Heart right ventricle (tissue), 16 donors: Measurements from ENCODE around the gene ACTR3. TPM values are rescaled to one million over a fixed set of nuclear protein-coding genes. Genes with fewer than 3 reads are reported as not detected.

Experiments
- ATAC-seq, 8 donors: fragments of 200-7000 bp; cut with Tn5 transposase; one replicate each; pipeline ENCODE4 v1.9.1; 2020; ENCODE audit warnings: mild to moderate bottlenecking in 8 of 8, moderate library complexity in 8 of 8, moderate number of reproducible peaks in 1 of 8
- DNase-seq, 2 donors: peaks; one replicate each; pipeline ENCODE4 v3.0.0-alpha.2; 2020
- H3K27ac ChIP-seq, 10 donors: fragments of 200-600 bp; sonication (generic) in 2 of 10; one replicate each; pipeline versions ENCODE4 v1.5.0 to v1.8.0; 2020 to 2022; ENCODE audit warnings: mild to moderate bottlenecking in 3 of 10
- H3K27me3 ChIP-seq, 7 donors: fragments of 200-600 bp; one replicate each; pipeline ENCODE4 v1.8.0; 2021 to 2022; ENCODE audit warnings: mild to moderate bottlenecking in 2 of 7
- H3K36me3 ChIP-seq, 9 donors: fragments of 200-600 bp; sonication (generic) in 1 of 9; one replicate each; pipeline versions ENCODE4 v1.5.0 to v1.8.0; 2020 to 2022; ENCODE audit warnings: mild to moderate bottlenecking in 2 of 9
- H3K4me1 ChIP-seq, 9 donors: fragments of 200-600 bp; sonication (generic) in 1 of 9; one replicate each; pipeline versions ENCODE4 v1.5.0 to v1.8.0; 2020 to 2022; ENCODE audit warnings: mild to moderate bottlenecking in 4 of 9
- H3K4me3 ChIP-seq, 10 donors: fragments of 200-600 bp; sonication (generic) in 2 of 10; one replicate each; pipeline versions ENCODE4 v1.5.0 to v1.8.0; 2020 to 2022; ENCODE audit warnings: mild to moderate bottlenecking in 7 of 10, moderate library complexity in 2 of 10
- H3K9me3 ChIP-seq, 11 donors: fragments of 200-600 bp in 10 of 11; sonication (generic) in 2 of 11; one replicate each; pipeline versions ENCODE4 v1.5.0 to v1.8.0; 2013 to 2022; ENCODE audit warnings: mild to moderate bottlenecking in 2 of 11, control low read depth in 1 of 11, moderate library complexity in 1 of 11
- CTCF ChIP-seq, 9 donors: fragments of 200-600 bp; sonication (generic) in 2 of 9; IDR thresholded peaks; one replicate each; pipeline versions ENCODE4 v1.5.0 to v1.8.0; 2021 to 2022; ENCODE audit warnings: antibody characterized with exemption in 9 of 9, mild to moderate bottlenecking in 5 of 9, moderate library complexity in 1 of 9
- WGBS, 2 donors: extraction: QIAGEN DNeasy Blood & Tissue Kit; methylation state at CpG; one replicate each; pipeline ENCODE4 v1.1.7; 2013; ENCODE audit warnings: inconsistent platforms in 1 of 2; 5-methylcytosine and 5-hydroxymethylcytosine counted together
- intact Hi-C, 10 donors: fragments of 100-400 bp; cut with DNase I; formaldehyde crosslinking; loops; one replicate each; pipeline versions ENCODE4 v1.11.1 to v1.14.2; 2022
- polyA plus RNA-seq, 2 donors: library from polyadenylated mRNA; stranded (reverse); fragments of 200-250 nt; gene quantifications; one replicate each; pipeline ENCODE4 v1.2.3, GENCODE V29; 2013
- total RNA-seq, 10 donors: library from RNA; stranded (reverse); fragmentation: NEBNext Ultra II Directional in 3 of 10; extraction: Animal tissue kit (Norgen Biotek cat#: 25700) in 3 of 10; gene quantifications; one replicate each; pipeline versions ENCODE4 v1.2.1 to v1.2.4, GENCODE V29; 2021 to 2023
- donor health status: Arrhythmogenic right ventricular cardiomyopathy.
- donor health status: ischemic (EF 13 %, LVEDD 7.1; RV severe dilation, severe dysfunction).
- donor health status: healthy with polysubstance abuse.
- donor health status: DM: no; HTN: yes; CAD: no.
- donor health status: DM: no; HTN: no; CAD: no.
- donor health status: ischemic (EF 25% LVEDD 6.9; RV normal size, moderate dysfunction).
- donor health status: ischemic (EF 25% LVEDD 5.7; RV mildly dilated, moderate dysfunction).
- donor health status: healthy.
- donor health status: DM: yes; HTN: yes; CAD: no.
- donor health status: Ischemic cardiomyopathy.
- donor health status: ischemic (EF 35%, LVEDD 5.7; RV mildly dilated, moderate dysfunction).
- donor health status: nonischemic (EF 11% LVEDD 7.7; RV severe dilation, severe dysfunction).
- donor health status: DM: yes; HTN: yes; CAD: no.
- donor health status: PGD.
- donor health status: ischemic (EF 29% LVEDD 5.4; RV normal size, mild dysfunction).
- donor health status: nonischemic (EF 23%, LVEDD 6.1; RV moderate dilation, normal function).

Gene ACTR3
- total and polyA plus RNA-seq, 12 donors: 12.7 to 167 (median 112) TPM

DNA sequence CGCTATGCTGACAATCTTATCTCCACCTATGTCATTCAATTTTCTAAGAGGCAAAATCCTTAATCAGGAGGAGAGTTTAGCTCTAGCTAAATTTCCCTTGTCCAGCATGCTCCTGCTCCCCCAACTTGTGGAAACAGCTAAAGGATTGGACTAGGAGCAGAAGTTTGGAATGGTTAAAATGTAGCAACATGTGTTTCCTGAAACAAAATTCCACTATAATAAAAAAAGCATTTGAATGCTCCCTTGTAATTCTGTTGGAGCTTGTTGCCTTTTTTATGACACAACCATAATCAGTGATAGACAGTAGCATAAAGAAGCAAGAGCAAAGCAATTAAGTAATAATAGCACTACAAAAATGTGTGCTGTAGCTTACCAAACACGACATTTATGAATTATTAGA is 6.9 kb downstream of the ACTR3 start:
- 11 to 33% methylated on average over 2 of the region's 2 CpGs for WGBS, 2 donors
- Histone ChIP-seq H3K27me3 (no peaks in the 10 kb centered on the region), H3K36me3 (peaks cover 0 to 23% (median 0%) of the 10 kb centered on the region in 9 donors), H3K4me3 (no peak overlapping the region), H3K9me3 (no peaks in the 10 kb centered on the region), H3K27ac (peak overlapping the region in 2 of 10 donors; percentile 0 to 17), H3K4me1 (peaks cover 11 to 100% (median 94%) of the 10 kb centered on the region in 9 donors)
- no peak for TF ChIP-seq CTCF (IDR thresholded peaks at IDR 0.05)
- DNase-seq: no peak
- intact Hi-C loops: loop anchor here in 1 of 10 donors (10.0 kb wide), 1 partner anchor 58 kb away; no protein-coding TSS in a partner anchor
- ATAC-seq: peak in 3 of 8 donors; percentile 21 to 55 (median 46)

DNA sequence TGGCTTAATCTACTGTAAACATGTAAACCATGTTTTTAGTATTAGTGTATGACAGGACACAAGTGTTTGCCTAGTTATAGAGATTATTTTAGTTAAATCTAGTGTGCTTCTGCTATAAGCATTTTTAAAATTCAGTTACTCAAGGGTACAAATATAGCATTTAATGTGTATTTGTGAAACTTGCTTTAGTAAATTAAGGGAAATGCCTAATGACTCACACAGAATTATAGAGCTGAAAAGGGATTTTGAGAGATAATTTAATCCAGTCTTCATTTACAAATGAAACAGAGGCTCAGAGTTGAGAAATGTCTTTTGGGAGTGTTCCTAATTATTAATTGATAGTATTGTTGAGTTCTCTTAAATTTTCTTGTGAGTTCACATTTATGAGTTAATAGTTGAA is 8.2 kb downstream of the ACTR3 start:
- intact Hi-C loops: loop anchor here in 1 of 10 donors (10.0 kb wide), 1 partner anchor 57 kb away; no protein-coding TSS in a partner anchor
- Histone ChIP-seq H3K4me3 (no peak overlapping the region), H3K27ac (no peak overlapping the region), H3K9me3 (no peaks in the 10 kb centered on the region), H3K27me3 (no peaks in the 10 kb centered on the region), H3K36me3 (peaks cover 0 to 14% (median 0%) of the 10 kb centered on the region in 9 donors), H3K4me1 (peaks cover 11 to 100% (median 86%) of the 10 kb centered on the region in 9 donors)
- no peak for ATAC-seq
- no peak for DNase-seq
- TF ChIP-seq CTCF (IDR thresholded peaks at IDR 0.05): no peak

GRCh38 chr2:113899166-113899565 is 9.3 kb downstream of the ACTR3 start:
- TF ChIP-seq CTCF (IDR thresholded peaks at IDR 0.05): no peak
- ATAC-seq: no peak

DNA sequence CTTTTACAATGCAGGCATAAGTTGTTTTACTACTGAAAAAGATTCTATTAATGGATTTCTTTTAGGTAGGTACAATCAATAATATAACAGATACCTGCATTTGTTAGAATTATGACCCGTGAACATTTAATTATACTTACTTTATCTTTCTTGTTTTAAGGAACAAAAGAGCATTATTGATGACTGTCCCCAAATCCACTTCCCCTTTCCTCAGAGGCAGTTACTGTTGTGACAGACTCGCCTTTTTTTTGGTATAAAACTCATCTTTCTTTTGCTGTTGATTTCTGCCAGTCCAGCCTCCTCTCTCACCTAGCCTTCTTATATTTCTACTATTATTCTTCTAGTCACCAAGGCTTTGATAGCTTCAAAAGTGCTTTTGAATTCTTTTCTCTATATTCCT is 12.1 kb downstream of the ACTR3 start:
- Histone ChIP-seq H3K9me3 (peaks cover 0 to 9% (median 0%) of the 10 kb centered on the region in 11 donors), H3K27ac (no peak overlapping the region), H3K36me3 (no peaks in the 10 kb centered on the region), H3K4me1 (peaks cover 8 to 98% (median 68%) of the 10 kb centered on the region in 9 donors), H3K4me3 (no peak overlapping the region), H3K27me3 (no peaks in the 10 kb centered on the region)
- DNase-seq (no peak), ATAC-seq (no peak)
- no peak for TF ChIP-seq CTCF (IDR thresholded peaks at IDR 0.05)
- 60 to 69% methylated on average over 2 of the region's 2 CpGs for WGBS, 2 donors
- intact Hi-C loops: no loop called here

More at GRCh38 chr2:113899166-113899565, 9.3 kb downstream of the ACTR3 start:
- Histone ChIP-seq H3K36me3 (peaks cover 0 to 5% (median 0%) of the 10 kb centered on the region in 9 donors), H3K27me3 (no peaks in the 10 kb centered on the region), H3K4me3 (no peak overlapping the region), H3K27ac (no peak overlapping the region), H3K9me3 (no peaks in the 10 kb centered on the region), H3K4me1 (peaks cover 8 to 100% (median 88%) of the 10 kb centered on the region in 9 donors)
- no peak for DNase-seq
- intact Hi-C loops: loop anchor here in 1 of 10 donors (10.0 kb wide), 1 partner anchor 56 kb away; no protein-coding TSS in a partner anchor
